ENCODE data around the gene GPSM3.
A peak's percentile ranks its signal among the peaks of the same experiment; 100 is the strongest.

The GPSM3 gene

GRCh38 chr6:32179766-32180405 lies 12.6 kb downstream of the GPSM3 start:
- TF ChIP-seq CTCF (IDR thresholded peaks at IDR 0.05): no peak
- TF ChIP-seq ZFX (IDR thresholded peaks at IDR 0.05; ENCODE audit: borderline replicate concordance): no peak
- H3K27ac ChIP-seq: peak overlapping the region; percentile 99

GRCh38 chr6:32178547-32179440 lies 13.6 kb downstream of the GPSM3 start:
- peak overlapping the region; percentile 99 for H3K27ac ChIP-seq
- TF ChIP-seq CTCF (IDR thresholded peaks at IDR 0.05) (no peak), ZFX (IDR thresholded peaks at IDR 0.05; ENCODE audit: borderline replicate concordance) (no peak)

- peak within 1 kb of the TSS; percentile 99 for H3K27ac ChIP-seq
- TF ChIP-seq ZFX (IDR thresholded peaks at IDR 0.05; ENCODE audit: borderline replicate concordance) (no peak), CTCF (IDR thresholded peaks at IDR 0.05) (no peak)
Observed at GRCh38 chr6:32177788-32178546, 14.5 kb downstream of the GPSM3 start, which contains the start of gene RNF5. TSS of gene RNF5 (plus strand) at chr6:32178405. CDS start at chr6:32178512, 107 bp downstream.

GRCh38 chr6:32177183-32177787 lies 15.2 kb downstream of the GPSM3 start:
- H3K27ac ChIP-seq: peak overlapping the region; percentile 99
- no peak for TF ChIP-seq ZFX (IDR thresholded peaks at IDR 0.05; ENCODE audit: borderline replicate concordance)
- TF ChIP-seq CTCF (IDR thresholded peaks at IDR 0.05): no peak

GRCh38 chr6:32176476-32177182 lies 15.8 kb downstream of the GPSM3 start:
- TF ChIP-seq ZFX (IDR thresholded peaks at IDR 0.05; ENCODE audit: borderline replicate concordance) (no peak), CTCF (IDR thresholded peaks at IDR 0.05) (no peak)
- H3K27ac ChIP-seq: peak overlapping the region; percentile 99

GRCh38 chr6:32175711-32176475 lies 16.6 kb downstream of the GPSM3 start, which contains the start of gene AGPAT1:
TSS of gene AGPAT1 (minus strand) at chr6:32176084. CDS start at chr6:32171496, 4,588 bp downstream.
- TF ChIP-seq ZFX (IDR thresholded peaks at IDR 0.05; ENCODE audit: borderline replicate concordance) (no peak), CTCF (IDR thresholded peaks at IDR 0.05) (no peak)
- peak within 1 kb of the TSS; percentile 99 for H3K27ac ChIP-seq
